Motor neuron (in vitro differentiated cells): ENCODE data around the gene PECR. TPM values are rescaled to one million over a fixed set of nuclear protein-coding genes. Genes with fewer than 3 reads are reported as not detected.

ENCODE experiments used
- ATAC-seq, 8 experiments: fragments of 200-7000 bp; cut with Tn5 transposase; replicated peaks in 6 of 8; 2 replicates each; pipeline ENCODE4 v1.8.0; 2021; ENCODE audit warnings: mild to moderate bottlenecking in 8 of 8, moderate library complexity in 8 of 8
- H3K27ac ChIP-seq, 2 donors: fragments of 250-450 bp; sonication (Bioruptor Pico); 2 replicates each; pipeline ENCODE4 v1.9.0; 2021; ENCODE audit warnings: antibody characterized with exemption in 2 of 2, mild to moderate bottlenecking in 2 of 2, moderate library complexity in 1 of 2
- H3K4me1 ChIP-seq, 2 donors: fragments of 250-450 bp; sonication (Bioruptor Pico); replicated peaks in 1 of 2; 2 replicates each; pipeline ENCODE4 v1.6.1; 2021; ENCODE audit warnings: antibody characterized with exemption in 2 of 2, mild to moderate bottlenecking in 2 of 2, moderate library complexity in 1 of 2
- H3K4me3 ChIP-seq, 5 donors: fragments of 250-450 bp; sonication (Bioruptor Pico); 2 replicates each; pipeline ENCODE4 v1.9.0; 2021; ENCODE audit warnings: antibody characterized with exemption in 5 of 5, mild to moderate bottlenecking in 5 of 5, moderate library complexity in 4 of 5
- WGBS, 10 experiments: fragments of 450-650 bp; shearing (Covaris generic); methylation state at CpG; one replicate each; pipeline ENCODE4 v1.0.0; 2022; 5-methylcytosine and 5-hydroxymethylcytosine counted together
- in situ Hi-C, 9 experiments: fragments of 400-800 bp; cut with MboI; loops; one replicate each; pipeline ENCODE4 v1.15.0; 2021; ENCODE audit warnings: low sequenced_read_pairs in 9 of 9, low pct_unique_long_range_greater_than_20kb in 2 of 9; ENCODE audit not compliant: unreplicated experiment in 9 of 9
- total RNA-seq, 8 experiments: library from RNA; unstranded; fragments of 300-600 nt; gene quantifications; 2 replicates each; pipeline versions ENCODE4 v1.2.3 to v1.2.4, GENCODE V29; 2022

The PECR gene
- total RNA-seq, 8 experiments from 2014 or later: 4.0 to 28.6 (median 16.6) TPM

DNA sequence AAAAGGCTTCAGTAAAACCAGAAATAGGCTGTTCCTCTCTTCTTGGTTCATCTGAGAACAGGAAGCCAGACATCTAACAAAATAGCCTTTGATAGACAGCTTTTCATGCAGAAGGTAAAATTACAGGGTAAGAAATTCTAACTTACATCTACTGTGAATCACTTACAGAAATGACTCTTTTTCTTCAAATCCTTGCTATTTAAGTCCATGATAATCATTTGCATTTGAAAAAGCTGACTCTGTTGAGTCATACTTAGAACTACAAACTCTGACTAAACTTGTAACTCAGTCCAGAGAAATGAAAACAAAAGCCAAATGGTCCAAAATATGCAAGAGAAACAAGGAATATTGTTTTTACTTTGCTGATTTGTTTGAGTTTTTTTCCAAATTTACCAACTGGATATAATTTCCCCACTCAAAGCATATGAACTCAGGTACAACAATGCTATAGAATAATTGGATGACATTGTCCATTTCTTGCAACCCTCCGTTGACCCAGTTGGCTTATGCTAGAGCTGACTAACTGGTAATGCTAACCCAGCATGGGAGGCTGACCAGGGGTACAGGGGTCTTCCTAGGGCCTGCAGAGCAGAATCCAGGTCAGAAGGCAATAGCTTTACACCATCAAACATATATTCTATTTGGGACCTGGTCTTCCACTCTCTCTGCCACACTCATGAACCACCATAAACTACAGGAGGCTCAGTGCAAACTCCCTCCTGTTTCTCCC lies 49.5 kb downstream of the PECR start:
- in situ Hi-C loops: no loop called here
- WGBS, 10 experiments: 80 to 100% (median 92%) methylated on average over 1 of the region's 1 CpG; no CpG with 5 or more reads in 5 of the 10 experiments
- Histone ChIP-seq H3K4me1 (peaks cover 4 to 9% of the 10 kb centered on the region in 2 donors), H3K27ac (no peak overlapping the region), H3K4me3 (no peak overlapping the region)
- peak in 3 of 8 experiments; percentile 25 to 88 (median 86) for ATAC-seq

DNA sequence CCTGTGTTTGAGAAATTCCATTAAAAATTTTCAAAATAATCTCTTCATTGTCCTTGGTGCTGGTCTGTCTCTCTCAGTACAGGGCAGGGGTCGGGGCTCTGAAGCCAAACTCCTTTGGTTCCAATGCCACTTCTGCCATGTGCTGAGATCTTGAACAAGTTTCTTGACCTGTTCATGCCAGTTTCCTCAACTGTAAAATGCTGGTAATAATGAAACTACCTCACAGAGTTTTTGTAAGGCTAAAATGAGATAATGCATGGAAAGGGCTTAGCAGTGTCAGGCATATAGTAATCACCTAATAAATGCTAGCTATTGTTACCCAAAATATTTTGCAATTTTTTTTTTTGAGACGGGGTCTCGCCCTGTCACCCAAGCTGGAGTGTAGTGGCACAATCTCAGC lies 51.4 kb downstream of the PECR start:
- in situ Hi-C loops: no loop called here
- WGBS, 10 experiments: 47 to 100% (median 94%) methylated on average over 1 to 3 of the region's 3 CpGs; no CpG with 5 or more reads in 1 of the 10 experiments

DNA sequence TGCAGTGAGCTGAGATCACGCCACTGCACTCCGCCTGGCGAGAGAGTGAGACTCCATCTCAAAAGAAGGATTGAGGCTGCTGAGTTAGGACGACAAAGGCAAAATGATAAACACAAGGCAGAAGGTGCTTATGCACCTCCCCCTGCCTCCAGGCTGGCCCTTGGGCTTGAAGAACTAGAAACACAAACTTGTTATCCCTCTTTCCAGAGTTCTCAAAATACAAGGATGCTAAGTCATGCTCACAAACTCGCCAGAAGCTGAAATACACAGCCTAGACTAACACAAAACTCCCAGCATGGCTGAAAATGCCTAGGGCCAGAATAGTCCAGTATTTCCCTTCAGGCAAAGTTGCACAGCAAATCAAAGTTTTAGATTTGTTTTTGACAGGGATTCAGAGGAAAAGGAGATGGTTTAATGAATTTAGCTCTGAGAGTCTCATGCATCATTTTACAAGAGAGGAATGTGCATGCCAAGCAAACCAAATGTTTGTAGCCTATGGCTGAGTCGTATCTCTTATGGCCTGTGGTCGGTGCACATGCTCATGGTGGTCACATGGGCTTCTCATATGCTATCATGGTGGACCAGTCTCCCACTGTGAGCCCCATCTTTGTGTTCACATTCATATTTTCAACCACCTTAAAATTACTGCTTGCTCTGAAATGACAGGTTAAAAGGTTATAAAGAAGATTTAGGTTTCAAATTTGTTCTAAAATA lies 52.0 kb downstream of the PECR start:
- in situ Hi-C loops: loop anchor here in 1 of 9 experiments (10.0 kb wide), 1 partner anchor 75 kb away; no protein-coding TSS in a partner anchor
- Histone ChIP-seq H3K27ac (no peak overlapping the region), H3K4me1 (peaks cover 4 to 9% of the 10 kb centered on the region in 2 donors), H3K4me3 (no peak overlapping the region)
- 25 to 100% (median 87%) methylated on average over 1 to 6 of the region's 7 CpGs; no CpG with 5 or more reads in 1 of the 10 experiments for WGBS, 10 experiments
- no peak for ATAC-seq

More for the DNA sequence above, 51.4 kb downstream of the PECR start:
- H3K27ac ChIP-seq: no peak overlapping the region
- H3K4me3 ChIP-seq: no peak overlapping the region
- peaks cover 4 to 9% of the 10 kb centered on the region in 2 donors for H3K4me1 ChIP-seq
- ATAC-seq: no peak

DNA sequence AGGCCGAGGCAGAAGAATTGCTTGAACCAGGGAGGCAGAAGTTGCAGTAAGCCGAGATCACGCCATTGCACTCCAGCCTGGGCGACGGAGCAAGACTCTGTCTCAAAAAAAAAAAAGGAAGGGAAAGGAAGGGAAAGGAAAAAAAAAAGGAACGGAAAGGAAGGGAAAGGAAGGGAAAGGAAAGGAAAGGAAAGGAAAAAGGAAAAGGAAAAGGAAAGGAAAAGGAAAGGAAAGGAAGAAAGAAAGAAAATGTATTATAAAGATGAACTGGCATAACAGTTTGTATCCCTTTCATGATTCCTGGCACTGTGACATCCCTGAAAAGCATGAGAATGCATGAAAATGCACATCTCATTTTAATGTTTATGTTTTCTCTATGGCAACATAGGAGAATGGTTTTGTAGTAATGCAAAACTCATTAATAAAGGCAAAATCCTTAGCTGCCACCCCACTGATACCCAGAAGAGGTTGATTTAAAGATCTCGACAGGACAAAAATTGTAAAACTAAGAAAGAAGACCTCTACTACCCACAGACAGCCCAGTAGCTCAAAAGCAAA lies 56.8 kb downstream of the PECR start:
- H3K4me1 ChIP-seq: no peaks in the 10 kb centered on the region
- ATAC-seq: peak in 3 of 8 experiments; percentile 75 to 76 (median 75)
- in situ Hi-C loops: loop anchor here in 1 of 9 experiments (10.0 kb wide), 1 partner anchor 70 kb away; no protein-coding TSS in a partner anchor
- no peak overlapping the region for H3K4me3 ChIP-seq
- 81 to 100% (median 95%) methylated on average over 1 to 7 of the region's 7 CpGs for WGBS, 10 experiments
- no peak overlapping the region for H3K27ac ChIP-seq

DNA sequence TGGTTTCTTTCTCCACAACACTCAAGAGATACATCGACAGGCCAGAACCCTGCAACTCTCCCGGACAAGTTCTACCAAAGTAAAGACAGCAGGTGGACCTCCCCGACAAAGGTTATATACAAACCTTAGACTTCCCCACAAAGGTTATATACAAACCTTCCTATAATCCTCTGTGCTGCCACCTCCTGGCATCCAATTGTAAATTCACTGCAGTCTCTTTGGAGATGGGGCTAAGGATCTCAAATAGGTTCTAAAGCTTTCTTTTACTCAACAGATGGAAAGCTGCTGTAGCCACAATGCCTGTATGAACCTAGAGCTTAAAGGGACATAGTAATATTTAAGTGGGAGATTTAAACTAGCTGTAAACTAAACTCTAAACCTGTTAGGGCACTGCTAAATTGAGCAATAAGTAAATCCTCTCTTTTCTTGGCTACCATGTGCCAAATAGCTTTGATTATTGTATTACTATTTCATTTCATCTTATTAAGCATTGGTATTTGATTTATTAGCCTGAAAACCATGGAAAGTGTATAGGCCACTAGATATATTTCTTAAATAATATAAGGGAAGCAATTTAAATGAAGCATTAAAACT lies 58.5 kb downstream of the PECR start:
- WGBS, 10 experiments: 0 to 80% (median 17%) methylated on average over 1 to 3 of the region's 3 CpGs; no CpG with 5 or more reads in 3 of the 10 experiments
- Histone ChIP-seq H3K27ac (no peak overlapping the region), H3K4me1 (no peaks in the 10 kb centered on the region), H3K4me3 (no peak overlapping the region)
- in situ Hi-C loops: loop anchor here in 1 of 9 experiments (10.0 kb wide), 1 partner anchor 68 kb away; no protein-coding TSS in a partner anchor
- peak in 5 of 8 experiments; percentile 30 to 93 (median 80) for ATAC-seq

DNA sequence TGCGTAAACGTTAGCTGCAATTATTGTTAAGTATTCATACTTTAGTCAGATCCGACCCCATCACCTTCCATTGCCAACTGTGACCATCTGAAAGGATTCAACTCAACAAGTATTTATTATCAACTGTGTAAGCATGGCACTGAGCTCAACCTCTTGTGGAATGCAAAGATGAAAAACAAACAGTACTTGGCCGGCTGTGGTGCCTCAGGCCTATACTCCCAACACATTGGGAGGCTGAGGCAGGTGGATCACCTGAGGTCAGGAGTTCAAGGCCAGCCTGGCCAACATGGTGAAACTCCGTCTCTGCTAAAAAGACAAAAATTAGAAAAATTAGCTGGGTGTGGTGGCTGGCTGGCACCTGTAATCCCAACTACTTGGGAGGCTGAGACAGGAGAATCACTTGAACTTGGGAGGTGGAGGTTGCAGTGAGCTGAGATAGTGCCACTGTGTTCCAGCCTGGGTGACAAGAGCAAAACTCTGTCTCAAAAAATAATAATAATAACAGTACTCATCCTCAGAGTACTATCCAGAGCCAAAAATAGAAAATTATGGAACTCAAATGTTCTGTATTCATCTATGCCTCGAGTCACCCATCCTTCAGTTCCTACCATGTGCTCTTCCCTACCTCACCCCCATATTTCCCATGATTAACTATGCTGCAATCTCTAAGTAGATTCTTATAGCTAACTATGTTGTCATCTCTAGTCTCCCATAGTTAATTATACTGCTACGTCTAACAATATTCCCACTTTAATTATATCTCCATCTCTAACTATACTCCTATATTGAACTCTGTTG lies 59.6 kb downstream of the PECR start:
- 70 to 100% (median 89%) methylated on average over 2 to 7 of the region's 7 CpGs for WGBS, 10 experiments
- H3K4me3 ChIP-seq: no peak overlapping the region
- no peak overlapping the region for H3K27ac ChIP-seq
- no peaks in the 10 kb centered on the region for H3K4me1 ChIP-seq
- ATAC-seq: peak in 1 of 8 experiments; percentile 24
- in situ Hi-C loops: loop anchor here in 1 of 9 experiments (10.0 kb wide), 1 partner anchor 67 kb away; no protein-coding TSS in a partner anchor

DNA sequence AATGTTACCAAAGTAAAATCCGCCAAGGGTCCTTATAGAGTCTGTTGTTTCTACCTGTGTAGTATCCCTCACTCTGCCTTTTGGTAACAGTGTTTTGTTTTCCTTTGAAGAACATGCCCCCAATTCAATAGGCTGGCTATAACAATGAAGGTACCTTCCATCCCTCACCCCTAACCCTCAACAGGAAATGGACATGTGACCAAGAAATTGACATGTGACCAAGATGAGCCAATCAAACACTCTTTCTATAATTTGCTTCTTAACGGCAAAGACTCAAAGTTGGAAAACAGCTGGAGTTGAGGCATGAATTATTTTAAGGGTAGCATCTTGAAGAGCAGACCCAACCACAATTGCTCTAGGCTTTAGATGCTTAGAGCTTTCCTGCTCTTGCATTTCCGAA lies 62.9 kb downstream of the PECR start:
- H3K27ac ChIP-seq: no peak overlapping the region
- no peak overlapping the region for H3K4me3 ChIP-seq
- WGBS, 10 experiments: 43 to 100% (median 96%) methylated on average over 1 to 3 of the region's 3 CpGs; no CpG with 5 or more reads in 1 of the 10 experiments
- no peak for ATAC-seq
- in situ Hi-C loops: no loop called here
- peaks cover 0 to 4% of the 10 kb centered on the region in 2 donors for H3K4me1 ChIP-seq

DNA sequence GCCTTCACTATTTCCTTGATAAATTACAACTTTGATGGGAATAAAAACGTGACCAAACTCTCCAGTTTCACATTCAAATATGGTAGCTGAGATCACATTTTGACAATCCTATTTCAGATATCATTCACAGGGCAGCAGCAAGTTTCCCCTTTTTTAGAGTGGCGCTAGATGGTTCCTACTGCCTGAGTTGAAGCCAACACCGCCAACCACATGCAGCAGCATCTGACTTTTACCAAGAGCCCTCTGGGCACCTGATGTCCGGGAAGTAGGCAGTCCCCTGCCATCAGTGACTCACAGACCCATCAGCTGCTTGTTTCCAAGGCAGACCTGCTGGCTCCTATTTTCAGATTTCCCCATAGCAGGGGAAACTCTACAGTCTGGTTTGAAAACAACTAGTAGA lies 64.2 kb downstream of the PECR start:
- Histone ChIP-seq H3K4me1 (peaks cover 0 to 10% of the 10 kb centered on the region in 2 donors), H3K4me3 (no peak overlapping the region), H3K27ac (no peak overlapping the region)
- 33 to 87% (median 74%) methylated on average over 1 to 4 of the region's 4 CpGs; no CpG with 5 or more reads in 1 of the 10 experiments for WGBS, 10 experiments
- in situ Hi-C loops: no loop called here
- peak in 3 of 8 experiments; percentile 6 to 35 (median 21) for ATAC-seq

DNA sequence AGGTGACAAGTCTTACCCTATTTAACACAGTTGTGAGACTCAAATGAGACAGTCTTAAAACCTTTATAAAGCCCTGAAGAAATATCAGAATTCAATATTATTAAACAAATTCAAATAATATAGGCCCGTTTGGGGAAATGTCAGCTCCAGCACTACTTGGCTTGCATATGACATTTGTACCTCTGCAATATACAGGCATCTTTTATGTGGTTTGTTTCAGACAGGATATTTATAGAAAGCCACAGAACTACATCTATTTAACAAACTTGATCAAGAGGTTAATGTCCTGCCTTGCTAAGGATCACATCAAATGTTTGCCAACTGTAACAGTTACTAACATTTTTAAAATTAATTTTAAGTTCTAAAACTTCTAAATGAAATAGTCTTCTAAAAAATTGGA lies 65.0 kb downstream of the PECR start:
- Histone ChIP-seq H3K4me3 (no peak overlapping the region), H3K4me1 (peaks cover 0 to 15% of the 10 kb centered on the region in 2 donors), H3K27ac (no peak overlapping the region)
- ATAC-seq: no peak
- in situ Hi-C loops: no loop called here
- WGBS, 10 experiments: 20 to 100% (median 78%) methylated on average over 1 of the region's 1 CpG; no CpG with 5 or more reads in 1 of the 10 experiments

DNA sequence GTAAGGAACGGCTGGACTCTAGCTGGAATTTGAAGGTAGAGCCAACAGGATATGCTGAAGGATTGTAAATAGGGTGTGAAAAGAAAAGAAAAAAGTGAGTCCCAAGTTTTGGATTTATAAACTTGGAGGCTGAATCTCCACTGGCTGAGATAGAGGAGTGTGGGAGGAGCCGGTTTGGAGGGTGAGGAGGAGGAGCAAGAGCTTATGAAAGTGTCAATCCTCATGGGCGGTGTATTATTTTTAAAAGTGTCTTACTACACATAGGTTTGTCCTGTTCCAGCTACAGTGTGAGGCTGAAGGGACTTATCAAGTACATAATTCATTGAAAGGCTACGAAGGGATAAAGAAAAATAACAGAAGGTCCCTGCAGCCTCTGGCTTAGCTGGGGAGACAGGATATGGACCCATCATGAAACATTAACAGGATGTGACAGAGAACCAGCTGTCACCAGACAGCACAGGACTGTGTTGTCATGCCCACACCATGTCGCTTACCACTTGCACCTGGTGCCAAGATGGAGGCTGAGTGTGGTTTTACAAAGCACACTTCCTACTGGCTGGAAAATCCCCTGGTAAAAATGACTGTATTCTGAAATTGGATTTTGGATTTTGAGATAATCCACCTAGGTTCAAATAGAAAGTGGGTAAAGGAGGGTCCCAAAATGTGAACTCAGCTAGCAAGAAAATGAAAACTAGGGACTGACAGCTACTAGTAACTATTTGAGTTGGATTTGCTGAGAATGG lies 65.7 kb downstream of the PECR start:
- in situ Hi-C loops: no loop called here
- Histone ChIP-seq H3K27ac (no peak overlapping the region), H3K4me3 (no peak overlapping the region), H3K4me1 (peaks cover 0 to 15% of the 10 kb centered on the region in 2 donors)
- ATAC-seq: peak in 1 of 8 experiments; percentile 12
- WGBS, 10 experiments: 58 to 100% (median 92%) methylated on average over 1 to 5 of the region's 5 CpGs

DNA sequence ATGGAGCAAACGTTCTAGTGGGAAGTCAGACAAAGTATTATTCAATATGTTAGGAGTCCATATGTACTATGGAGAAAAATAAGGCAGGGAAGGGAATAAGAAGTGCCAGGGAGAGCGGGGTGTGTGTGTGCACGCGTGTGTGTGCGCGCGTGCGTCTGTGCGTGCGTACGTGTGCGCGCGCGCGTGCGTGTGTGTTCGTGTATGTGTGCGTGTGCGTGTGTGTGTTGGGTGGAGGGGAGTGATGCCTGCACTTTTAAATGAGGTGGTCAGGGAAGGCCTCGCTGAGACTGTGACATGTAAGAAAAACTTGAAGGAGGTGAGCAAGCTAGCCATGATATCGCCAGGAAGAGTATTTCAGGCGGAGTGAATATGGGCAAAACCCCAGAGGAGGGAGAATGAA lies 66.6 kb downstream of the PECR start:
- in situ Hi-C loops: no loop called here
- 77 to 98% (median 93%) methylated on average over 3 to 23 of the region's 23 CpGs for WGBS, 10 experiments
- no peak for ATAC-seq
- H3K27ac ChIP-seq: no peak overlapping the region
- peaks cover 0 to 15% of the 10 kb centered on the region in 2 donors for H3K4me1 ChIP-seq
- H3K4me3 ChIP-seq: no peak overlapping the region
